A673 (cell line): ENCODE data around the gene ART4. TPM values are rescaled to one million over a fixed set of nuclear protein-coding genes. Genes with fewer than 3 reads are reported as not detected.

Experiments used
- BruUV-seq: library from RNA; stranded (reverse); fragments of 400-500 nt; replicated peaks from 2 replicates; lab custom pipeline; 2021; lab: Mats Ljungman, UMichigan
- CTCF ChIA-PET: fragments of 300-600 bp; sonication (Branson Sonifier 250); formaldehyde crosslinking; loops from one replicate; lab custom pipeline; 2022; ENCODE audit warnings: antibody characterized with exemption; lab: Charles Lee
- POLR2A ChIA-PET: fragments of 300-600 bp; sonication (Branson Sonifier 250); formaldehyde crosslinking; loops from one replicate; lab custom pipeline; 2022; ENCODE audit warnings: antibody characterized with exemption; ENCODE audit not compliant: low non-redundant PET; lab: Charles Lee
- DNase-seq: peaks from one replicate; pipeline ENCODE4 v3.0.0-alpha.2; 2015; ENCODE audit warnings: low spot score
- H3K27ac ChIP-seq: fragments of 200-600 bp; sonication (generic); 2 replicates; pipeline ENCODE4 v1.5.1; 2016; ENCODE audit warnings: mixed run types, low read depth, mild to moderate bottlenecking, mixed read lengths, antibody characterized with exemption, low read length; ENCODE audit not compliant: poor library complexity, severe bottlenecking
- H3K27me3 ChIP-seq: fragments of 200-600 bp; sonication (generic); replicated peaks from 2 replicates; pipeline ENCODE4 v1.6.1; 2017; ENCODE audit warnings: mixed run types, low read depth, mild to moderate bottlenecking, mixed read lengths, antibody characterized with exemption, low read length; ENCODE audit not compliant: insufficient read depth, poor library complexity
- H3K36me3 ChIP-seq: fragments of 200-600 bp; sonication (generic); 2 replicates; pipeline ENCODE4 v1.6.1; 2016; ENCODE audit warnings: mixed run types, mild to moderate bottlenecking, mixed read lengths, antibody characterized with exemption, low read length; ENCODE audit not compliant: insufficient read depth, poor library complexity, severe bottlenecking
- H3K4me1 ChIP-seq: fragments of 200-600 bp; sonication (generic); 2 replicates; pipeline ENCODE4 v1.6.1; 2017; ENCODE audit warnings: mixed run types, mild to moderate bottlenecking, mixed read lengths, antibody characterized with exemption, low read length; ENCODE audit not compliant: insufficient read depth, poor library complexity, severe bottlenecking
- H3K4me3 ChIP-seq: fragments of 200-600 bp; sonication (generic); 2 replicates; pipeline ENCODE4 v1.5.1; 2016; ENCODE audit warnings: low read depth, mixed run types, mild to moderate bottlenecking, mixed read lengths, low read length; ENCODE audit not compliant: poor library complexity, severe bottlenecking
- H3K9me3 ChIP-seq: fragments of 200-600 bp; sonication (generic); 2 replicates; pipeline ENCODE4 v1.6.1; 2016; ENCODE audit warnings: mixed run types, low read depth, mild to moderate bottlenecking, mixed read lengths, antibody characterized with exemption, low read length; ENCODE audit not compliant: poor library complexity, severe bottlenecking
- EZH2 ChIP-seq: fragments of 200-600 bp; sonication (generic); IDR thresholded peaks from 2 replicates; pipeline ENCODE4 v1.6.1; 2017; ENCODE audit warnings: borderline replicate concordance, low read depth, mild to moderate bottlenecking, mixed read lengths, antibody characterized with exemption, low read length; ENCODE audit not compliant: poor library complexity, severe bottlenecking
- intact Hi-C: fragments of 100-400 bp; cut with micrococcal nuclease; formaldehyde crosslinking; loops from one replicate; pipeline ENCODE4 v1.10.0; 2022; ENCODE audit not compliant: unreplicated experiment
- total RNA-seq: library from RNA; stranded (reverse); gene quantifications from 2 replicates; pipeline ENCODE4 v1.2.3, GENCODE V29; 2021
- TF ChIP-seq, protein P1 (sequence below): fragments of 300-800, 200-600 bp; sonication (generic); conservative IDR thresholded peaks from 2 replicates; pipeline ENCODE4 v1.5.1; 2017; ENCODE audit warnings: low read depth, mild to moderate bottlenecking, antibody characterized with exemption, low read length, moderate library complexity, mixed read lengths

Gene ART4
- total RNA-seq, 1 experiment from 2014 or later, result not detected

DNA sequence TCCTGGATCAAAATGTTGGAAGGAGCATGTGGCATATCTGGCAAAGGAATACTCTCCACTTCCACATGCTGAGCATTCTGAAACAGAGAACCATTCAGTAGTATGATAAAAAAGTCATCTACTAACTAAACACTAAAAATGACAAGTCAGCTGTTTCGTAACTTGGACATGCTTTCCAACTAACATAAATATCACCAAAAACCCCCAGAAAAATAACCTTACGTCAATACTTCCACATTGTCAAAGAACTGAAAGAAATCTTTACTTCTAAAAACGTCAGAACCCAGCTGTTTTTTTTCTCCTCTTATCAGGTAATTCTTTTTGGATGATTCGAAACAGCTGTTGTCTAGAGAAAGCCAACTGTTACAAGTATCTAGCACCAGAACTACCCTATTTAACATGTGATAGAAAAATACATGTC lies 48.3 kb downstream of the ART4 start:
- no TSS peak for BruUV-seq
- Histone ChIP-seq H3K4me1 (peaks cover 4% of the 10 kb centered on the region), H3K9me3 (no peaks in the 10 kb centered on the region), H3K36me3 (peaks cover 97% of the 10 kb centered on the region), H3K4me3 (no peak overlapping the region), H3K27ac (no peak overlapping the region), H3K27me3 (no peaks in the 10 kb centered on the region)
- TF ChIP-seq EZH2, result no peak
- TF ChIP-seq, protein P1, sequence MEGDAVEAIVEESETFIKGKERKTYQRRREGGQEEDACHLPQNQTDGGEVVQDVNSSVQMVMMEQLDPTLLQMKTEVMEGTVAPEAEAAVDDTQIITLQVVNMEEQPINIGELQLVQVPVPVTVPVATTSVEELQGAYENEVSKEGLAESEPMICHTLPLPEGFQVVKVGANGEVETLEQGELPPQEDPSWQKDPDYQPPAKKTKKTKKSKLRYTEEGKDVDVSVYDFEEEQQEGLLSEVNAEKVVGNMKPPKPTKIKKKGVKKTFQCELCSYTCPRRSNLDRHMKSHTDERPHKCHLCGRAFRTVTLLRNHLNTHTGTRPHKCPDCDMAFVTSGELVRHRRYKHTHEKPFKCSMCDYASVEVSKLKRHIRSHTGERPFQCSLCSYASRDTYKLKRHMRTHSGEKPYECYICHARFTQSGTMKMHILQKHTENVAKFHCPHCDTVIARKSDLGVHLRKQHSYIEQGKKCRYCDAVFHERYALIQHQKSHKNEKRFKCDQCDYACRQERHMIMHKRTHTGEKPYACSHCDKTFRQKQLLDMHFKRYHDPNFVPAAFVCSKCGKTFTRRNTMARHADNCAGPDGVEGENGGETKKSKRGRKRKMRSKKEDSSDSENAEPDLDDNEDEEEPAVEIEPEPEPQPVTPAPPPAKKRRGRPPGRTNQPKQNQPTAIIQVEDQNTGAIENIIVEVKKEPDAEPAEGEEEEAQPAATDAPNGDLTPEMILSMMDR, result no peak
- POLR2A ChIA-PET, result no interaction called here
- CTCF ChIA-PET, result no interaction called here
- intact Hi-C loops, result no loop called here
- DNase-seq, result no peak

DNA sequence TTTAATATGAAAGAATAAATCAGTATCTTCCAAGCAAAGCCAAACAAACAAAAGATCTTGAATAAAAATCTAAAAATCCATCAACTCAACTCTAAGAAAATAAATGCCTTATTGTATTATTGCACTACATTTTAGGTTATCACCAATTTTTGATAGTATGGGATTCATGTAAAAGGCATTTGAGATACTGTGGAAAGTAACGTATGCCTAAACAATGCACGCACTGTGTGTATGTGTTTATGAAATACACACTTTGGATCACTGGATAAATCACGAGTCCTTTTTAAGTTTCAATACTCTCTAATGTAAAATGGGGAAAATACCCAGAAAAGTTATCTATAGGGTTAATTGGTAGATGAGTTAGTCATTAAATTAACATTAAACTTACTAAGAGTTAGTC lies 57.8 kb downstream of the ART4 start:
- Histone ChIP-seq H3K27ac (no peak overlapping the region), H3K36me3 (peaks cover 65% of the 10 kb centered on the region), H3K4me1 (no peaks in the 10 kb centered on the region), H3K27me3 (no peaks in the 10 kb centered on the region), H3K9me3 (no peaks in the 10 kb centered on the region), H3K4me3 (no peak overlapping the region)
- TF ChIP-seq EZH2, result no peak
- TF ChIP-seq, protein P1, result no peak
- CTCF ChIA-PET, result no interaction called here
- intact Hi-C loops, result no loop called here
- POLR2A ChIA-PET, result no interaction called here
- no peak for DNase-seq
- BruUV-seq, result no TSS peak

DNA sequence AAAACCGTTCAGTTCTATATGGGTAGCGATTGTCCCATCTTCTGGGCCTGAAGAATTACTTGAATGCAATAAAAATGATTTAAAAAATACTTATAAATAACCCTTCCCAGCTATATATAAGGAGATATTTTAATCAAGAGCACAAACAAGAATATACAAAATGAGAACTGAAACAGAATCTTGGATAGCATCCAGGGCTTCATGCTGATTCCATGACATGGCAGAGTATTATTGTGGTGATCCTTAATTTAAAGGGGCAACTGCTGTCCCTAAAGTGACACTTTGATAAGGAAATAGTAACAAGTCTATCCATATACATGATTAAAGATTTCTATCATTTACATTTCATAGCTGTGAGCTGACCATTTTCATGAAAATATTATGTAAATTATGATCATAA lies 58.9 kb downstream of the ART4 start:
- H3K4me3 ChIP-seq, result no peak overlapping the region
- TF ChIP-seq, protein P1, result no peak
- TF ChIP-seq EZH2, result no peak
- ChIA-PET POLR2A (no interaction called here), CTCF (no interaction called here)
- DNase-seq, result no peak
- H3K27me3 ChIP-seq, result no peaks in the 10 kb centered on the region
- intact Hi-C loops, result no loop called here
- H3K27ac ChIP-seq, result no peak overlapping the region
- peaks cover 54% of the 10 kb centered on the region for H3K36me3 ChIP-seq
- no peaks in the 10 kb centered on the region for H3K9me3 ChIP-seq
- H3K4me1 ChIP-seq, result no peaks in the 10 kb centered on the region
- BruUV-seq, result no TSS peak
